Frontal cortex (tissue), 4 donors: Measurements from ENCODE around the gene TXNL4A. TPM values are rescaled to one million over a fixed set of nuclear protein-coding genes. Genes with fewer than 3 reads are reported as not detected.

Experiments
- DNase-seq, 2 donors: peaks; one replicate each; pipeline ENCODE4 v3.0.0; 2012; ENCODE audit warnings: low spot score in 2 of 2
- FAIRE-seq: peaks from 2 replicates; lab custom pipeline; 2012; peaks lifted over from hg19 to GRCh38; lab: Jason Lieb, UNC
- total RNA-seq: library from RNA; depleted of rRNA; stranded (reverse); fragments of >200 nt; gene quantifications from one replicate; pipeline ENCODE4 v1.2.3, GENCODE V29; 2014
- donor health status: control.
- donor health status: control.
- donor health status: control.

Gene TXNL4A
- total RNA-seq, 1 donor from 2014 or later: 39.1 TPM

- no peak for DNase-seq
- no peak for FAIRE-seq
These were observed 48.1 kb downstream of the TXNL4A start for GRCh38 chr18:79940126-79940813.

- DNase-seq: no peak
- no peak for FAIRE-seq
These were observed 49.3 kb downstream of the TXNL4A start for GRCh38 chr18:79939096-79939495.

GRCh38 chr18:79938196-79938595 lies 50.2 kb downstream of the TXNL4A start:
- DNase-seq (no peak), FAIRE-seq (no peak)

GRCh38 chr18:79937103-79937860 lies 51.1 kb downstream of the TXNL4A start:
- no peak for FAIRE-seq

GRCh38 chr18:79936641-79937040 lies 51.7 kb downstream of the TXNL4A start:
- FAIRE-seq (no peak), DNase-seq (no peak)

More at GRCh38 chr18:79937103-79937860, 51.1 kb downstream of the TXNL4A start:
- DNase-seq: no peak

GRCh38 chr18:79935925-79936324 lies 52.4 kb downstream of the TXNL4A start:
- FAIRE-seq (no peak), DNase-seq (no peak)

GRCh38 chr18:79935499-79935898 lies 52.9 kb downstream of the TXNL4A start:
- FAIRE-seq (no peak), DNase-seq (no peak)

- DNase-seq (no peak), FAIRE-seq (no peak)
These were observed 53.3 kb downstream of the TXNL4A start for GRCh38 chr18:79935098-79935480.

- DNase-seq (no peak), FAIRE-seq (no peak)
These were observed 53.9 kb downstream of the TXNL4A start for GRCh38 chr18:79934311-79935097.

GRCh38 chr18:79933765-79934164 lies 54.6 kb downstream of the TXNL4A start:
- FAIRE-seq (no peak), DNase-seq (no peak)

- FAIRE-seq: no peak
- DNase-seq: no peak
These were observed 55.5 kb downstream of the TXNL4A start for GRCh38 chr18:79932907-79933306.

GRCh38 chr18:79931475-79931874 lies 56.9 kb downstream of the TXNL4A start:
- no peak for DNase-seq
- no peak for FAIRE-seq

GRCh38 chr18:79930020-79930642 lies 58.2 kb downstream of the TXNL4A start:
- DNase-seq: no peak
- FAIRE-seq: no peak

GRCh38 chr18:79928563-79928960 lies 59.8 kb downstream of the TXNL4A start:
- no peak for FAIRE-seq
- DNase-seq: no peak

- FAIRE-seq (no peak), DNase-seq (no peak)
These were observed 60.5 kb downstream of the TXNL4A start for GRCh38 chr18:79927607-79928562.

- FAIRE-seq (no peak), DNase-seq (no peak)
These were observed 61.4 kb downstream of the TXNL4A start for GRCh38 chr18:79926715-79927606.

GRCh38 chr18:79926306-79926705 lies 62.1 kb downstream of the TXNL4A start:
- DNase-seq: no peak
- FAIRE-seq: no peak
